OCI-LY7 (cell line): ENCODE measurements around the gene SYNPO2. TPM values are rescaled to one million over a fixed set of nuclear protein-coding genes. Genes with fewer than 3 reads are reported as not detected.
"Not testable (repeated sequence)": the region's sequence is repeated elsewhere in the genome, so short reads cannot be mapped to it uniquely, and the experiment has no call there.

Experiments
- BruUV-seq: library from RNA; stranded (reverse); fragments of 400-500 nt; replicated peaks from 2 replicates; lab custom pipeline; 2021; lab: Mats Ljungman, UMichigan
- CTCF ChIA-PET: fragments of 300-600 bp; sonication (Branson Sonifier 250); formaldehyde crosslinking; loops from one replicate; lab custom pipeline; 2022; ENCODE audit warnings: antibody characterized with exemption; ENCODE audit not compliant: unreplicated experiment; lab: Charles Lee
- POLR2A ChIA-PET: fragments of 300-600 bp; sonication (Branson Sonifier 250); formaldehyde crosslinking; loops from one replicate; lab custom pipeline; 2022; ENCODE audit warnings: antibody characterized with exemption; lab: Charles Lee
- DNase-seq: peaks from one replicate; pipeline ENCODE4 v3.0.0-alpha.2; 2015; ENCODE audit warnings: low spot score
- H2AFZ ChIP-seq: fragments of 200-600 bp; sonication (generic), shearing (Covaris generic); 2 replicates; pipeline ENCODE4 v1.6.1; 2014; ENCODE audit warnings: mild to moderate bottlenecking, antibody characterized with exemption, low read length, moderate library complexity
- H3K27ac ChIP-seq: fragments of 200-600 bp; sonication (generic); 2 replicates; pipeline ENCODE4 v1.5.1; 2014; ENCODE audit warnings: mixed run types, low read depth, mild to moderate bottlenecking, moderate library complexity, low read length, inconsistent platforms; ENCODE audit not compliant: poor library complexity, severe bottlenecking
- H3K36me3 ChIP-seq: fragments of 200-600 bp; sonication (generic); 2 replicates; pipeline ENCODE4 v1.6.1; 2014; ENCODE audit warnings: mild to moderate bottlenecking, antibody characterized with exemption, low read length, moderate library complexity, mixed read lengths; ENCODE audit not compliant: insufficient read depth
- H3K4me1 ChIP-seq: fragments of 200-600 bp; sonication (generic); 2 replicates; pipeline ENCODE4 v1.5.1; 2014; ENCODE audit warnings: mild to moderate bottlenecking, low read length; ENCODE audit not compliant: insufficient read depth, poor library complexity, severe bottlenecking
- H3K4me2 ChIP-seq: fragments of 200-600 bp; sonication (generic); 2 replicates; pipeline ENCODE4 v1.6.1; 2014; ENCODE audit warnings: mild to moderate bottlenecking, low read length
- H3K4me3 ChIP-seq: fragments of 200-600 bp; sonication (generic); 2 replicates; pipeline ENCODE4 v1.5.1; 2014; ENCODE audit warnings: mild to moderate bottlenecking, low read depth, low read length; ENCODE audit not compliant: poor library complexity, severe bottlenecking
- H3K79me2 ChIP-seq: fragments of 200-600 bp; sonication (generic); 2 replicates; pipeline ENCODE4 v1.6.1; 2016; ENCODE audit warnings: low read depth, mild to moderate bottlenecking, low read length, moderate library complexity, mixed read lengths; ENCODE audit not compliant: insufficient read depth
- H3K9me2 ChIP-seq: fragments of 200-600 bp; sonication (generic); 2 replicates; pipeline ENCODE4 v1.6.1; 2016; ENCODE audit warnings: mild to moderate bottlenecking, low read length, mixed read lengths; ENCODE audit not compliant: insufficient read depth
- H3K9me3 ChIP-seq: fragments of 200-600 bp; sonication (generic); 2 replicates; pipeline ENCODE4 v1.6.1; 2014; ENCODE audit warnings: mild to moderate bottlenecking, mixed run types, low read length, mixed read lengths
- H4K20me1 ChIP-seq: fragments of 200-600 bp; sonication (generic); 2 replicates; pipeline ENCODE4 v1.6.1; 2014; ENCODE audit warnings: mild to moderate bottlenecking, antibody characterized with exemption, low read length, moderate library complexity, mixed read lengths; ENCODE audit not compliant: insufficient read depth
- EZH2phosphoT487 ChIP-seq: fragments of 200-600 bp; sonication (generic); IDR thresholded peaks from 2 replicates; pipeline ENCODE4 v1.6.1; 2018; ENCODE audit warnings: low read depth, borderline replicate concordance, mild to moderate bottlenecking, mixed run types, antibody characterized with exemption, low read length, moderate library complexity, mixed read lengths
- intact Hi-C: fragments of 100-400 bp; cut with micrococcal nuclease; formaldehyde crosslinking; loops from one replicate; pipeline ENCODE4 v1.10.0; 2022; ENCODE audit not compliant: unreplicated experiment
- total RNA-seq, 2 experiments: library from RNA; depleted of rRNA in 1 of 2; stranded (reverse); fragments of >200 nt in 1 of 2; shearing (Covaris generic) in 1 of 2; gene quantifications; 2 replicates each; pipeline ENCODE4 v1.2.3, GENCODE V29; 2014 to 2022
- TF ChIP-seq, protein P1 (sequence below): fragments of 200-600 bp; sonication (generic); conservative IDR thresholded peaks from 2 replicates; pipeline ENCODE4 v1.5.1; 2014; ENCODE audit warnings: mild to moderate bottlenecking, antibody characterized with exemption, low read length, moderate library complexity, mixed read lengths

Gene SYNPO2
- total RNA-seq, 2 experiments from 2014 or later, result 0.11 to 0.19 TPM

DNA sequence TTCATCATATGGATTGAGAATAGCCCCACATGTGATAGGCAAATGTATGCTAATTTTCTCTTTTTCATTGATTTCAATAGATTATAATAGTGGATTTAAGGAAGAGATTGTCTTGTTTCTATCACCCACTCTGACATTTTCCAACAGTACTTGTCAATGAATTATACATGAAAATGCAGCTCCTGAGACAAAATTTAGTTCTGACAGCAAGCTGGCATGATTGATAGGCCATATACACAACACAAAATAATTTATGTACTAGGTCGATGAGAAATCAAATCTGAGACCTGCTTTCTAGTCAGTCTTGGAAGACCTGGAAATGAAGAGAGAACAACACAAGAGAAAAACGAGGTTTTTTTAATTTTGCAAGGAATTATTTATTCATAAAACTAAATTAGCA, 129.0 kb downstream of the SYNPO2 start:
- no TSS peak for BruUV-seq
- Histone ChIP-seq H3K4me3 (no peak overlapping the region), H4K20me1 (no peaks in the 10 kb centered on the region), H3K27ac (no peak overlapping the region), H3K9me2 (no peaks in the 10 kb centered on the region), H3K4me2 (no peak overlapping the region), H2AFZ (no peak overlapping the region), H3K36me3 (no peaks in the 10 kb centered on the region), H3K79me2 (no peaks in the 10 kb centered on the region), H3K9me3 (no peaks in the 10 kb centered on the region), H3K4me1 (no peaks in the 10 kb centered on the region)
- TF ChIP-seq EZH2phosphoT487, result no peak
- TF ChIP-seq, protein P1, sequence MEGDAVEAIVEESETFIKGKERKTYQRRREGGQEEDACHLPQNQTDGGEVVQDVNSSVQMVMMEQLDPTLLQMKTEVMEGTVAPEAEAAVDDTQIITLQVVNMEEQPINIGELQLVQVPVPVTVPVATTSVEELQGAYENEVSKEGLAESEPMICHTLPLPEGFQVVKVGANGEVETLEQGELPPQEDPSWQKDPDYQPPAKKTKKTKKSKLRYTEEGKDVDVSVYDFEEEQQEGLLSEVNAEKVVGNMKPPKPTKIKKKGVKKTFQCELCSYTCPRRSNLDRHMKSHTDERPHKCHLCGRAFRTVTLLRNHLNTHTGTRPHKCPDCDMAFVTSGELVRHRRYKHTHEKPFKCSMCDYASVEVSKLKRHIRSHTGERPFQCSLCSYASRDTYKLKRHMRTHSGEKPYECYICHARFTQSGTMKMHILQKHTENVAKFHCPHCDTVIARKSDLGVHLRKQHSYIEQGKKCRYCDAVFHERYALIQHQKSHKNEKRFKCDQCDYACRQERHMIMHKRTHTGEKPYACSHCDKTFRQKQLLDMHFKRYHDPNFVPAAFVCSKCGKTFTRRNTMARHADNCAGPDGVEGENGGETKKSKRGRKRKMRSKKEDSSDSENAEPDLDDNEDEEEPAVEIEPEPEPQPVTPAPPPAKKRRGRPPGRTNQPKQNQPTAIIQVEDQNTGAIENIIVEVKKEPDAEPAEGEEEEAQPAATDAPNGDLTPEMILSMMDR, result no peak
- no peak for DNase-seq
- intact Hi-C loops, result no loop called here
- CTCF ChIA-PET, result no interaction called here
- POLR2A ChIA-PET, result interaction anchor here (0.6 kb wide), 1 partner anchor 1859 kb away, joined by 5 read pairs; no protein-coding TSS in a partner anchor

DNA sequence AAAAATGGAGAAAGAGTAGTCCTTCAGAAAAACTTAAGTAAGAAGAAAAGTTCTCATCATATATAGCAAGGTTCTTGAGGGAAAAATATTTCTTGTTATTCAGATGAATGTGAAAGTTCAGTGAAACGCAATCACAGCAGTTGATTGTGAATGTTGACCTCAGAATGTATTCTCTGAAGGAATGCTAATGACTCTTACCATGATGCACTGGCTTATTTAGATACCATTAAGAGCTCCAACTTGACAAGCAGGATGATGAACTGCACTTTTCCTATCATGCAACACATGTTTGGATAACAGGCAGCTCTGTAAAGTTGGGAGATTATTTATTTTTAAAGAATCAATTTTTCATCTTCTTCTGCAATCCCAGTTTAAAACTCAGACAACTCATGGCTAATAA, 131.5 kb downstream of the SYNPO2 start:
- no peaks in the 10 kb centered on the region for H3K4me1 ChIP-seq
- BruUV-seq, result no TSS peak
- no peak overlapping the region for H3K4me2 ChIP-seq
- H3K27ac ChIP-seq, result no peak overlapping the region
- H3K36me3 ChIP-seq, result no peaks in the 10 kb centered on the region
- no peak overlapping the region for H2AFZ ChIP-seq
- H3K9me2 ChIP-seq, result no peaks in the 10 kb centered on the region
- ChIA-PET CTCF (no interaction called here), POLR2A (no interaction called here)
- TF ChIP-seq, protein P1, result no peak
- TF ChIP-seq EZH2phosphoT487, result no peak
- H3K4me3 ChIP-seq, result no peak overlapping the region
- H4K20me1 ChIP-seq, result no peaks in the 10 kb centered on the region
- DNase-seq, result no peak
- intact Hi-C loops, result no loop called here
- H3K79me2 ChIP-seq, result no peaks in the 10 kb centered on the region
- H3K9me3 ChIP-seq, result no peaks in the 10 kb centered on the region

DNA sequence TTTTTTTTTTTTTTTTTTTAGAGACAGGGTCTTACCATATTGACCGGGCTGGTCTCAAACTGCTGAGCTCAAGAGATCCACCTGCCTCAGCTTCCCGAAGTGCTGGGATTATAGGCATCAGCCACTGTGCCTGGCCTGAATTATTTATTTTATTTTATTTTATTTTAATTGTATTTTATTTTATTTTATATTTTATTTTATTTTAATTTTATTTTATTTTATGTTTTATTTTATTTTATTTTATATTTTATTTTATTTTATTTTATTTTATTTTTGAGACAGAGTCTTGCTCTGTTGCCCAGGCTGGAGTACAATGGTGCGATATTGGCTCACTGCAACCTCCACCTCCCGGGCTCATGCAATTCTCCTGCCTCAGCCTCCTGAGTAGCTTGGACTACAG, 133.9 kb downstream of the SYNPO2 start:
- H3K79me2 ChIP-seq, H3K4me2 ChIP-seq, H3K9me3 ChIP-seq, H3K4me1 ChIP-seq, DNase-seq, intact Hi-C loops, CTCF ChIA-PET, H4K20me1 ChIP-seq, H3K9me2 ChIP-seq, H3K27ac ChIP-seq, H3K36me3 ChIP-seq, H3K4me3 ChIP-seq, H2AFZ ChIP-seq, BruUV-seq: not testable (repeated sequence)
- POLR2A ChIA-PET, result interaction anchor here (0.6 kb wide), 1 partner anchor 19 kb away, joined by 4 read pairs; no protein-coding TSS in a partner anchor
